T-helper 2 cell treated with Interferon-gamma antibody and Interleukin-4, amounts not matched to agents 100 ng/mL and 5 ng/mL, for 36 hours (primary cell): ENCODE results near the gene HSBP1L1. TPM values are rescaled to one million over a fixed set of nuclear protein-coding genes. Genes with fewer than 3 reads are reported as not detected.

Experiments used
- intact Hi-C: fragments of 100-400 bp; cut with micrococcal nuclease; formaldehyde crosslinking; loops from one replicate; pipeline ENCODE4 v1.15.1; 2023
- total RNA-seq: library from RNA; stranded (reverse); gene quantifications from 2 replicates; pipeline ENCODE4 v1.2.3, GENCODE V29; 2022

The HSBP1L1 gene
- total RNA-seq, 1 donor from 2014 or later: 7.0 TPM

DNA sequence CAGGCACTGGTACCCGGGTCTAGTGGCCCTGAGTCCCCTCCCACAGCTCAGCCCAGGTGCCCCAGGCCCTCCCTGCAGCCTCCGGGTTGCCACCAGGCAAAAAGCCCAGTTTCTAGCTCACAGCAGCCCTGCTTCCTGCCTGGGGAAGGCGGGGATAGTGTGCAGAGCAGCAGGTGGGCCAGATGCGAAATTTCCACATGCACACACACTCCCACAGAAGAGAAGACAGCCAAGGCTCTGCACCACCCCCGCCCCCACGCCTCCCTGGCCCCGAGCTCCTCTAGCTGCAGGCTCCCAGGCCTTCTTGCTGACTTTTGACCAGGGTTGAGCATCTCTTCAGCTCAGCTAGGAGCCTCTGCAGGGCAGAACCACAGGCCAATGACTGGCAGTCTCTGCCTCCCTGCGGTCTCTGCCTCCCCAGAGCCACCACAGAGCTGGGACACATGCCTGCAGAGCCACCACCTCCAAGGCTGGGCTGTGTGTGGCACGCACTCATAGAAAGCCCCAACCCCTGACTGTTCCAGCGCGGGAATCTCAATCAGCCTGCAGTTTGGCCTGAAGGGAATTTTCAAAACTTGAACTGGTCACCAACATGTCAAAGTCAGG is 20.2 kb upstream of the HSBP1L1 start:
- intact Hi-C loops: no loop called here

DNA sequence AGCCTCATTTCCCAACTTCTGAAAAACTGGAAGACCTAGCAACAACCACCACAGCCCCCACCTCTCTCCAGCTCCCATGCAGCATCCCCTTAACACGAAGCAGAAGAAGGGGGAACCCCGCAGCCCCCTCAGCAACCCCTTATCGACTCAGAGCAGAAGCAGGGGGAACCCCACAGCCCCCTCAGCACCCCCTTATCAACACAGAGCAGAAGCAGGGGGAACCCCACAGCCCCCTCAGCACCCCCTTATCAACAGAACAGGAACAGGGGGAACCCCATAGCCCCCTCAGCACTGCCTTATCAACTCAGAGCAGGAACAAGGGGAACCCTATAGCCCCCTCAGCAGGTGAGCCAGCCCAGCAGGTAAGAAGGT is 19.7 kb upstream of the HSBP1L1 start:
- intact Hi-C loops: loop anchor here (5.0 kb wide), 1 partner anchor 158 kb away; no protein-coding TSS in a partner anchor

DNA sequence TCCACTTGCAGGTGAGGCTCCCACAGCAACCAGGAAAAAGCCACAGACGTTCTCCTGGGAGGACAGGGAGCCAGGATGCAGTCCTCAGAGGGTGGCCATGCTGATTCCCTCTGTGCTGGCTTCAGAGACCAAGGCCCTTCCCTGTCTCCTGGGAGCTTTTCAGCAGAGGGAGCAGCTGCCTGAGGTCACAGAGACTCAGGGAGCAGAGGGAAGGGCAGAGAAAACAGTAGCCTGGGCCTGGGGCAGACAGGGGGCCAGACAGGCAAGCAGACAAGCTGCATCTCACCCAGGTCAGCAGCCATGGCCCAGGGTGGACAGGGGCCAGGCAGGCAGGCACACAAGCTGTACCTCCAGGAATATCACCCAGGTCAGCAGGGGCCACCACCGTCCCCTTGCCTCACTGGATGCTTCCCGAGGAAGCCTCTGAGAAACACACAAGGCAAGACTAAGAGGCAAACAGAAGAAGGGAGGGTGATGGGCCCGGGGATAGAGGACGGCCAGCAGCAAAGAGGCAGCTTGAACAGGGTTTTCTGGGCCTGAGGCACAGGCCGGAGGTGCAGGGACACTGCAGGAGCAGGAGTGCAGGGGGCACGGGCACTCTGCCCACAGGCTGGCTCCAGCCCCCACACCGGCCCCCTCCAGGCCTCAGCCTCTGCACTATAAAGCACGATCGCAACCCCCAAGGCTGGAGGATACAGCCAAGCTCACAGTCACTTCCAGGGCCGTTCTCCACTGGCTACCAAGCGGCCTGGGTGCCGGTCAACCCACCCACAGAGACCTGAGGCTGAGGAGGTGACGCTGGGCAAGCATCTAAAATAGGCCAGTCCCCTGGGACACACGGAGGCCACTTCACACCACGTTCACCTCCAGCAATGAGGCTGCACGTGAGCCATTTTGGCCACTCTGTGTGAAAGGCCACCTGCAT is 19.1 kb upstream of the HSBP1L1 start:
- intact Hi-C loops: loop anchor here (5.0 kb wide), 1 partner anchor 157 kb away; no protein-coding TSS in a partner anchor

DNA sequence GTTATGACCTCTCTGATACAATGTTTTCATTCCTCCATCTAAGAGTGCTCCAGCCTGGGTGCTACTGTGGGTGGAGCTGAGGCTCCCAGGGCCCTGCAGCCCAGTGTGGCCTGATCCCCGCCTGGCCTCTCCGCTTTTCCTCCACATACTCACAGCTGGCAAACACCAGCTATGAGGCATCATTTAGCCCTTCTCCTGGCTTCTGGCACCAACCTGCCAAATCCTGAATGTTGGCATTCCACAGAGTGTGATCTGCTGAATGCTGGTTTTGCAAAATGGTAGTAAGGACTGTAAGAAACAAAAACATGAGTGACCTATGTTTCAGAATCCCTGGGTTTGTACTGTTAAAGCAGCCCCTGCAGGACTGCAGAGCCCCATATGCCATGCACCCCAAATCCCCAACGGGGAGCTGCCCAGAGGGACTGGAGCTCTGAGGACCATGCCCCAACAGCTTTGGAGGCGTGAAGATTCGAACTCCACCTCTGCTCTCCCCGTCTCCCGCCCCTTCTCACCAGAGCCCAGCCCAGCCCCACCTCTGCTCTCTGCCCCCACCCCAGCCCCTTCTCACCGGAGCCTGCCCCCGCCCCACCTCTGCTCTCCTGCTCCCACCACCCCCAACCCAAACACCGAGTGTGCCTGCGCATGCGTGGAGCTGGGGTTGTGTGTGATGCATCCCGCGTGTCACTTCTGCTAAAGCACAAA is 17.2 kb upstream of the HSBP1L1 start:
- intact Hi-C loops: loop anchor here (5.0 kb wide), 1 partner anchor 155 kb away; no protein-coding TSS in a partner anchor

DNA sequence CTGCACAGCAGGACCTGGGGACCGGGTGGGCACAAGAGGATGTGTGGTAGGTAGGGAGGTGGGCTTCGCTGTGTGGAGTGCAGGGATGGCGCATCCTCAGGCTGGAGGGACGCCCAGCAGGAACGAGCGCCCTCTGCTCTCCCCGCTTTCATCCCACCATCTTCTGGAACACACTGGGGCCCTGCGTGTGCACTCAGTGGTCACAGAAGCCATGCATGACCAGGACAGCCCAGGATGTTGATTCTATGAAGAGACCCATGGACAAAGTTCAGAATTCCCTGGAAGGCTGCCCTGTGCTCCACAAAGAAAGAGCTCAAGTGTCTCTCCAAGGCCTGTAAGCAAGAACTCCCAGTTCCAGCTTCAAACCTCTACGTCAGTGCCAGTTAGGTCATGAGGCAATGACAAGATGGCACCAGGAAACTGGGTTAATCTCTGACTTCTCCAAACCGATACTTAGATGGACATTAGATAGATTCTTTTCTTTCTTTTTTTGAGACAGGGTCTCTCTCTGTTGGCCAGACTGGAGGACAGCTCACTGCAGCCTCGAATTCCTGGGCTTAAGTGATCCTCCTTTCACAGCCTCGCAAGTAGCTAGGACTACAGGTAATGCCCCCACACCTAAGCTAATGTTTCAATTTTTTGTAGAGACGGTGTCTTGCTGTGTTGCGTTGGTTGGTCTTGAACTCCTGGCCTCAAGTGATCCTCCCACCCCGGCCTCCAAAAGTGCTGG is 16.4 kb upstream of the HSBP1L1 start:
- intact Hi-C loops: loop anchor here (5.0 kb wide), 1 partner anchor 154 kb away; no protein-coding TSS in a partner anchor

DNA sequence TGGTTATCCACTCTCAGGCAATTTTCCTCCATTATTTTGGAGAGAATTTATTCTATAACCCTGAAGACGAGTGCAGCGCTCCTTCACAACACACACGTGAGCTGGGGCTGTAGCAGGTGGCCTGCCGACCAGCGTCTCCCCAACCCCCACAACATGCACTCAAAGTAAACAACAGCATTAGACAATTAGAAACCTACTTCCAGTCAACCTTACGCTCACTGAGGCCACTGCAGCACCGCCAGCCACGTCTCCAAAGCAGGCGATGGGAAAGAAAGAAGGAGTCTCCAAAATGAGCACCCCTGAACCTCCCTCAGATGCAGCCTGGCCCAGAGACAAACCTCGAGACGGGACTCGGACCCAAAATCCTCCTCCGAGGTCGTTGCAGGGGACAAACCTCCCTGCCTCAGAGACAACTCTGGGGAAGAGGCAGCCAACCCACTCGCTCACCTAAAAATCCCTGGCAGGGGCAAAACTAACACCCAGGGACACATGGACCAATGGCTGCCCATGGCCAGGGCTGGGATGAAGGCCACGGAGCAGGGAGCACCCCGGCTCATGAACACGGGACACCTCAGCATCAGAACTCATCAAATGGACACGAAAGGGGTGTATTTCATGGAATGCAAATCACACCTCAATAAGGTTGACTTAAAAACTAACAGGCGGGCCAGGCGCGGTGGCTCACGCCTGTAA is 15.6 kb upstream of the HSBP1L1 start:
- intact Hi-C loops: loop anchor here (5.0 kb wide), 1 partner anchor 153 kb away; no protein-coding TSS in a partner anchor

DNA sequence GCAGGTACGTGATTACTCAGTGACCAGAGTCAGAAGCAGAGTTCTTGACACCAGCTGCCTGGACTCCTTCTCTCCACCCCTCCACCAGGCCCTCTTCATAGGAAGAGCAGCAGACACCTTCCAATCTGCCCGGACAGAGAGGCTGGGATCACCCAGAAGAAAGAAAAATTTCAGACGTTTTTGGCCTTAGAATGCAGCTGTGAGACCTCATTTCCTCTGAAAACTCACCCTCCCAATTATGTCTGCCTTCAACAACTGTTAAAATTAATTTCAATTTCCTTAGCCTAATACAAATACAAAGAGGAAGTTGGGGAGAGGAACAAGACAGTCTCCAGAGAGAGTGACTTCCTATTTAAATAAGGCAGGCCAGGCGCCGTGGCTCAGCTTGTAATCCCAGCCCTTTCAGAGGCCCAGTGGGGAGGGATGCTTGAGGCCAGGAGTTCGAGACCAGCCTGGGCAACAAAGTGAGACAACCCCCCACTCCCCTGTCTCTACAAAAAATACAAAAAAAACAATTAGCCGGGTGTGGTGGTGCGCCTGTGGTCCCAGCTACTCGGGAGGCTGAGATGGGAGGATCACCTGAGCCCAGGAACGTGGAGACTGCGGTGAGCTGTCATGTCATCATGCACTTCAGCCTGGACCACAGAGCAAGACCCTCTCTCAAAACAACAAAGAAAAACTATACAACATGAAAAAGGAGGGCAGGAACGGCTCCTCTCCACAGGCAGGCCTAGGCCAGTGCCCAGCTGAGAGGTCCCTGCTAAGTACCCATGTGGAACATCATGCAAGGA is 14.6 kb upstream of the HSBP1L1 start:
- intact Hi-C loops: loop anchor here (5.0 to 10.0 kb wide), 4 partner anchors 152 to 883 kb away; partner anchors contain the start of genes ATP9B, KCNG2 and NFATC1

DNA sequence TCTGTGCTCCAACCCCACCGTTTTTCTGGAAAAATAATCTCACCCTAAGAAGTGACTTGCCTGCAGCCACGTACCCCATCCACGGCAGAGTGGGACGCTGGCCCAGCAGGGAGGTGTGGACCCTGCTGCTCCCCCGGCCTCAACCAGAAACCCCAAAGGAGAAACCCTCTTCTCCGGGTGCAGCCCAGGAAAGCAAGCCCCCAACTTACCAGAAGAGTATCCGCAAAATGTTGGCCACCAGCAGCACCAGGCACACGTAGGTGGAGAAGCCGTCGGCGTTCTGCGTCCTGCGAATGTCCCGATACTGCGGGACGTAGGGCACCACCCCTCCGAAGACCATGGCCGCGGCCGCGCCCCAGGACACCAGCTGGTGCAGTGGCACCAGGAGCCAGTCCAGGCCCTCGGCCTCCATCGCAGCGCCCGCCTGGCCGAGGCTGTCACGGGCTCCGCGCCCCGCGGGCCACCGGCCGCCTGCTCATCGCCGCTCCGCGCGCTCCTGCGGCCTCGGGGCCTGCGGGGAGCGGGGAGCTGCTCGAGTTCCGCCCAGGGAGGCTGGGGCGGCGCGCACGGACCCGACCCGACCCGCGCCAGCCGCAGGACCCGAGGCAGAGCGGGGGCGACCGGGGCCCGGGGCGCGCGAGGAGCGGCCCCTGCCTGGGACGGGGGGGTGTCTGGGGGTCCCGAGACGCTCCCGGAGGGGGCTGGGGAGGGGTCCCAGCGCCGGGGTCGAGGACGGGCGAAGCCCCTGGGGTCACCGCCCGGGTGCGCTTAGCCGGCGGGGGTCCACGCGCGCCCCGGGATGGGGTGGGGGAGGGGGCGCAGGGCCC is 13.7 kb upstream of the HSBP1L1 start:
- intact Hi-C loops: loop anchor here (1.0 to 10.0 kb wide), 7 partner anchors 14 to 883 kb away; partner anchors contain the start of genes ATP9B, CTDP1, HSBP1L1 and KCNG2

DNA sequence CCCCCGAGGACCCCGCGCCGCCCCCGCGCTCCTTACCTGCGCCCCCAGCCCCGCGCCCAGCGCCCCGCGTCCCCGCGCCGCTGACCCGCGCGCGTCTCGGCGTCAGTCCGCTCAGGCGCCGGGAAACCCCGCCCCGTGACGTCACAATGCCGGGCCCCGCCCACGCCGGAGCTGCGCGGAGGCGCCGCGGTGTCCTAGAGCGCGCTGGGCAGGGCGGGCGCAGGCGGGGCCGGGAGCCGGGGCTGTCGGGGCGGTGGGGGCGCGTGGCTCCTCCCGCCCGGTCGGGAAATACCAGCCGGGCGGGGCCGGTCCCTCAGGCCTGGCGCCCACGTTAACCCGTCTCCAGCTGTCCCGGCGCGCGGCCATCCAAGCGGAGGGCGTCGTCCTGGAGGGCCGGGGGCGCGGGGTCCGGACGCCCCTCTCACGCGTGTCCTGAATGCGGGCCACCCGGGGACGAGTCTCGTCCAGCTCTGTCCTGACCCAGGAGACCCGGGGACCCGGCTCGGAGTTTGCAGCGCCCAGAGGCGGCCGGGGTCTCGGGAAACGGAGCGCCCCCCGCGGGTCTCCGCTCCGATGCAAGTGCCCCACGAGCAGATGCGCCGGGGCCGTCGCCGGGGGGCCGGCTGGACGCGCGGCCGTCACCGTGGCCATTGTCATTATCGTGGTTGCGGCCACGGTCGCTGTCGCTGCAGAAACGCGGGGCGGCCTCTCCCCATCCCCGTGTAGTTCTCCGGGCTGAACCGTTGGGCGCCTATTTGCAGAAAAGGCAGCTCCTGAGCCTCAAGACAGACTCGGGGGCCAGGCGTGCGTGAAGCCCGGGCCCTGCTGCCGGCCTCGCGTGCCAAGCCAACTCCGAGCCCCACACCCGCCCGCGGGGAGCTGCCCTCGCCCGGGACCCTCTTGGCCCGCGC is 12.6 kb upstream of the HSBP1L1 start, which contains the start of gene SLC66A2:
Gene SLC66A2 (minus strand): TSS at position 109 of the 911 bp plus-strand sequence. CDS start 727 bp downstream, outside the sequence.
- intact Hi-C loops: loop anchor here (1.0 to 10.0 kb wide), 8 partner anchors 9 to 884 kb away; partner anchors contain the start of genes ATP9B, CTDP1, HSBP1L1 and KCNG2

DNA sequence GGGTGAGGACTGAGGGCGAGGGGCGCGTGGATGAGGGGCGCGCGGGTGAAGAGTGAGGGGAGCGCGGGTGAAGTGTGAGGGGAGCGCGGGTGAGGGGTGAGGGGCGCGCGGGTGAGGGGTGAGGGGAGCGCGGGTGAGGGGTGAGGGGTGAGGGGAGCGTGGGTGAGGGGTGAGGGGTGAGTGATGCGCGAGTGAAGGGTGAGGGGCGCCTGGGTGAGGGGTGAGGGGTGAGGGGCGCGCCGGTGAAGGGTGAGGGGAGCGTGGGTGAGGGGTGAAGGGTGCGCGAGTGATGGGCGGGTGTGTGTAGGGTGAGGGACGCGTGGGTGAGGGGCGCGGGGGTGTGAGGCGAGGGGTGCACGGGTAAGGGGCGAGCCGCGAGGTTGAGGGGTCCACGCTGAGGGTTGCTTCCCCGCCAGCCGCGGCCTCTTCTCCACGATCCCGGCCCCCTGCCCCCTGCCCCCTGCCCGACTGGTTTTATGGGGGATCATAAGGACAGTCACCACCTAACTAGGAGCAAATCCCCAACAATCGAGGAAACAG is 11.9 kb upstream of the HSBP1L1 start:
- intact Hi-C loops: loop anchor here (1.0 to 10.0 kb wide), 4 partner anchors 8 to 885 kb away; partner anchors contain the start of genes ATP9B, KCNG2 and NFATC1

DNA sequence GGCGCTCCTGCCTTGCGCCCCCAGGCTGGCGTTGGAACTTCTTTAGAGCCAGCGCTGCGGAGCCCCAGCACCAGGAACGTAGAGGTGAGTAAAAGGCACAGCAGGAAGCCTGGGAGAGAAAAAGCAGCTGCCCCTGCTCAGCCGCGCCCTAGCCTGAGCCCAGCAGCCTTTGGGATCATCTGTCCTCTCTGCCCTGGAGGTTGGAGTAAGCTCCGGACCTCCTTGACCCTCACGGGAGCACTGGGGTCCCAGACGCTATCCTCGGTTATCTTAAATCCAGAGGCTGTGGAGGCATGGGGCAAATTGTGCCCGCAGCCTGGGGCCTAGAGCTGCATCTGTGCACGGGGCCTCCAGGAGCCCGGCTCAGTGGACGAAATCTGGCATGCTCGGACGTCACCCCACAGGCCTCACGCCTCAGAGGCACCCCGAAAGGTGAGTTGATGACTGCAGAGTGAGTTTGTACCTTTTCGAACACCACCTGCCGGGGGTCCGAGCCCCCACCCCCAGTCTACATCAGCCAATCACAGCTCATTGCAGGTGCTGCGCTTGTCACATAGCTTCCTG is 11.4 kb upstream of the HSBP1L1 start:
- intact Hi-C loops: loop anchor here (1.0 to 10.0 kb wide), 4 partner anchors 7 to 886 kb away; partner anchors contain the start of genes ATP9B, KCNG2 and NFATC1

DNA sequence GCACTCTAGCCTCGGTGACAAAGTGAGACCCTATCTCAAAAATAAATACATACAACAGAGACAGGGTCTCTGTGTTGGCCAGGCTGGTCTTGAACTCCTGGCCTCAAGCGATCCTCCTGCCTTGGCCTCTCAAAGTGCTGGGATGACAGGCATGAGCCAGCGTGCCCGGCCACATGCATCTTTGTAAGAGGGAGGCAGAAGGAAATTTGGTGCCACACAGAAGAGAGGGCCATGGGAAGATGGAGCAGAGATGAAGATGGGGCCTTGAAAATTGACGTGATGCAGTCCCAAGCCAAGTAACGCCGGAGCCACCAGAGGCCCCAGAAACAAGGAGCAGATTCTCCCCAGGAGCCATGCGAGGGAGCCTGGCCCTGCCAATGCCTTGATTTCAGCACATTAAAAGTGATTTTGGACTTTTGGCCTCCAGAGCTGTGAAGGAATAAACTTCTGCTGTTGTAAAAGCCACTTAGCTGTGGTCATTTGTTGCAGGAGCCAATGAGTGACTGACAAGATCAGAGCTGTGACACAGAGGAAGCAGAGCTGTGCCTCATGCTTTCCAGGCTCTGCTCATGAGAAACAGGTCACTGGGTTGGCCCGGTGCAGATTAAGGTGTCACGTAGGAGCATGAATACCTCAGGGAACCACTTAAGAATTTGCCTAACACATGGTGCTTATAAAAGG is 10.3 kb upstream of the HSBP1L1 start:
- intact Hi-C loops: loop anchor here (5.0 to 10.0 kb wide), 3 partner anchors 159 to 887 kb away; partner anchors contain the start of genes ATP9B, KCNG2 and NFATC1

DNA sequence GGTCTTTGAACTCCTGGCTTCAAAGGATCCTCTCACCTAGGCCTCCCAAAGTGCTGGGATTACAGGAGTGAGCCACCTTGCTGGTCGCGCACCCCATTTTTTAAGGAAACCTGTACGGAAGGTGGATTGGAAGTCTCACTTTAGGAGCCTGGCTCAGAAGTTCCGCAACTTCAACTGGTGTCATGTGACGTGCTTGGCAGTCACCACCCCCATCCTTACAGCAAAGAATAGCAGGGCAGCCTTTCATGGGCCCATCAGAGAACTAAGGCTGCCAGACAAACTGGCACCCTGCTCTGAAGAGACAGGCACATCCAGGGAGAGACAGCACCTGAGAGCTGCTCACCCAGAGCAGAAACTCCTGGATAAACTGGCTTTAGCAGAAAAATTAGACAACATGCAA is 9.7 kb upstream of the HSBP1L1 start:
- intact Hi-C loops: loop anchor here (5.0 to 10.0 kb wide), 3 partner anchors 160 to 887 kb away; partner anchors contain the start of genes ATP9B, KCNG2 and NFATC1

DNA sequence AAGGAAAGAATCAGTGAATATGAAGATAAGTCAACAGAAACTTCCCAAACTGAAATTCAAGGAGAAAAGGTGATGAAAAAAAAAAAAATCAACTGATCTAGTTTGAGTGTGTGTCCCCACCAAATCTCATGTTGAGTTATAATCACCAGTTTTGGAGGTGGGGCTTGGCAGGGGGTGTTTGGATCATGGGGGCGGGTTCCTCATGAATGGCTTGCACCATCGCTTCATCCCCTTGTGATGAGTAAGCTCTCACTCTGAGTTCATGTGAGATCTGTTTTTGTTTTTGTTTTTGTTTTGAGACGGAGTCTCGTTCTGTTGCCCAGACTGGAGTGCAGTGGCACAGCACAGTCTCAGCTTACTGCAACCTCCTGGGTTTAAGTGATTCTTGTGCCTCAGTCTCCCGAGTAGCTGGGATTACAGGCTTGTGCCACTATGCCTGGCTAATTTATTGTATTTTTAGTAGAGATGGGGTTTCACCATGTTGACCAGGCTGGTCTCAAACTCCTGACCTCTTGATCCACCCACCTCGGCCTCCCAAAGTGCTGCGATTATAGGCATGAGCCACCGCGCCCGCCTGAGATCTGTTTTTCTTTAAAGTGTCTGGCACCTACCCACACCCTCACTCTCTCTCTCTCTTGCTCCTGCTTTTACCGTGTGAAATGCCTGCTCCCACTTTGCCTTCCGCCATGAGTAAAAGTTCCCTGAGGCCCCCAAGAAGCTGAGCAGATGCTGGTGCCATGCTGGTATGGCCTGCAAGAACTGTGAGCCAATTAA is 9.0 kb upstream of the HSBP1L1 start:
- intact Hi-C loops: loop anchor here (10.0 kb wide), 2 partner anchors 161 to 561 kb away; partner anchors contain the start of genes KCNG2 and NFATC1
